ENCODE data around the gene DDX24.

DNA sequence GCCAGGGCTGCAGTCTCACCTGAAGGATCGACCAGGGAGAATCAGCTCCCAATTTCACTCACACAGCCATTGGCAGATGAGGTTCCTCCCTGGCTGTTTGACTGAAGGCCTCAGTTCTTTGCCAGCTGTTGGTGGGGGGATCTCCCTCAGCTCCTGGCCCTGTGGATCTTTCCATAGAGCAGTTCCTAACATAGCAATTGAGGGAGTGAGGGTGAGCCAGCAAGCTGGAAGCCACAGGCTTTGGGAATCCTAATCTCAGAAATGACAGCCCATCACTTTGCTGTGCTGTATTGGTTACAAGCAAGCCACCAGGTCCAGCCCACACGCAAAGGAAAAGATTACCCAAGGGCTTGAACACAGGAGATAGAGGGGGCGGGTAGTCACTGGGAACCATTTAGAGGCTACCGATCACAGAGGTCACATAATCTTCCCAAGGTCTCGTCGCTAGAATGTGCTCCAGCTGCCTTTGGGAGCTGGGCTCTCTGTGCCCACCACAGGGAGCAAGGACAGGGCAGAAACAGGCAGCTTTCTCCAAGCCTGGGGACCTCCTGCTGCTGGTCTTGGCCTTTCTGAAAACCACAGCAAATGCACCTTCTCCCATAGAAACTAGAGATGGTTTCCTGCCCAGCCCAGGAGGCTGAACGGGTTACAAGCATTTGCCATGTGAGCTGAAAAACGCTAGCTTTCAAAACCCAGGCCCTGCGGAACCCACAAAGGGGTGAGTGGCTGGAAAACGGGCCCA lies 59.4 kb downstream of the DDX24 start:
- TF ChIP-seq, protein P1, sequence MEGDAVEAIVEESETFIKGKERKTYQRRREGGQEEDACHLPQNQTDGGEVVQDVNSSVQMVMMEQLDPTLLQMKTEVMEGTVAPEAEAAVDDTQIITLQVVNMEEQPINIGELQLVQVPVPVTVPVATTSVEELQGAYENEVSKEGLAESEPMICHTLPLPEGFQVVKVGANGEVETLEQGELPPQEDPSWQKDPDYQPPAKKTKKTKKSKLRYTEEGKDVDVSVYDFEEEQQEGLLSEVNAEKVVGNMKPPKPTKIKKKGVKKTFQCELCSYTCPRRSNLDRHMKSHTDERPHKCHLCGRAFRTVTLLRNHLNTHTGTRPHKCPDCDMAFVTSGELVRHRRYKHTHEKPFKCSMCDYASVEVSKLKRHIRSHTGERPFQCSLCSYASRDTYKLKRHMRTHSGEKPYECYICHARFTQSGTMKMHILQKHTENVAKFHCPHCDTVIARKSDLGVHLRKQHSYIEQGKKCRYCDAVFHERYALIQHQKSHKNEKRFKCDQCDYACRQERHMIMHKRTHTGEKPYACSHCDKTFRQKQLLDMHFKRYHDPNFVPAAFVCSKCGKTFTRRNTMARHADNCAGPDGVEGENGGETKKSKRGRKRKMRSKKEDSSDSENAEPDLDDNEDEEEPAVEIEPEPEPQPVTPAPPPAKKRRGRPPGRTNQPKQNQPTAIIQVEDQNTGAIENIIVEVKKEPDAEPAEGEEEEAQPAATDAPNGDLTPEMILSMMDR (IDR thresholded peaks at IDR 0.05; ENCODE audit: poor library complexity), result no peak
- TF ChIP-seq EZH2 (IDR thresholded peaks at IDR 0.05; ENCODE audit: borderline replicate concordance), result no peak
